Testis (tissue), 3 donors: ENCODE measurements around the gene CCNY. TPM values are rescaled to one million over a fixed set of nuclear protein-coding genes. Genes with fewer than 3 reads are reported as not detected.

Source experiments
- DNase-seq: peaks from one replicate; pipeline ENCODE4 v3.0.0-alpha.2; 2019
- H3K27ac ChIP-seq, 2 donors: fragments of 200-600 bp; sonication (generic); one replicate each; pipeline ENCODE4 v1.5.1; 2019
- H3K27me3 ChIP-seq: fragments of 200-600 bp; sonication (generic); one replicate; pipeline ENCODE4 v1.5.1; 2019
- H3K36me3 ChIP-seq: fragments of 200-600 bp; sonication (generic); one replicate; pipeline ENCODE4 v1.5.1; 2017; ENCODE audit warnings: low read depth; ENCODE audit errors: missing control alignments
- H3K4me1 ChIP-seq: fragments of 200-600 bp; sonication (generic); one replicate; pipeline ENCODE4 v1.5.1; 2019
- H3K4me3 ChIP-seq, 2 donors: fragments of 200-600 bp; sonication (generic); one replicate each; pipeline ENCODE4 v1.5.1; 2017 to 2019
- H3K9me3 ChIP-seq: fragments of 200-600 bp; sonication (generic); one replicate; pipeline ENCODE4 v1.5.1; 2017
- POLR2A ChIP-seq: fragments of 450-650 bp; IDR thresholded peaks from one replicate; pipeline ENCODE4 v1.6.1; 2017; ENCODE audit warnings: antibody characterized with exemption, mild to moderate bottlenecking, moderate library complexity
- WGBS, 2 donors: methylation state at CpG; one replicate each; pipeline ENCODE4 v1.1.5; 2018; 5-methylcytosine and 5-hydroxymethylcytosine counted together
- intact Hi-C: fragments of 100-400 bp; cut with DNase I; formaldehyde crosslinking; loops from one replicate; pipeline ENCODE4 v1.15.1; 2023; ENCODE audit warnings: low total_unique reads
- polyA plus RNA-seq: library from polyadenylated mRNA; stranded (reverse); fragments of 350-450 nt; fragmentation: Illumina TruSeq; extraction: RNeasy Lipid Tissue Mini Kit (QIAGEN cat#74804); gene quantifications from one replicate; pipeline ENCODE4 v1.2.3, GENCODE V29; 2014; ENCODE audit warnings: low read depth, low replicate concordance; ENCODE audit not compliant: insufficient read depth
- total RNA-seq, 2 donors: library from RNA; depleted of rRNA; stranded (reverse); fragments of >200 nt; gene quantifications; one replicate each; pipeline ENCODE4 v1.2.3, GENCODE V29; 2016
- TF ChIP-seq, protein P1 (sequence below), 3 experiments: fragments of 450-650 bp in 2 of 3; fragments of 200-600 bp in 1 of 3; sonication (generic) in 1 of 3; IDR thresholded peaks; one replicate each; pipeline ENCODE4 v1.5.1; 2016 to 2019; ENCODE audit warnings: antibody characterized with exemption in 3 of 3, mild to moderate bottlenecking in 2 of 3, moderate library complexity in 1 of 3

The CCNY gene
- total and polyA plus RNA-seq, 3 donors from 2014 or later, result 103 to 380 (median 132) TPM

DNA sequence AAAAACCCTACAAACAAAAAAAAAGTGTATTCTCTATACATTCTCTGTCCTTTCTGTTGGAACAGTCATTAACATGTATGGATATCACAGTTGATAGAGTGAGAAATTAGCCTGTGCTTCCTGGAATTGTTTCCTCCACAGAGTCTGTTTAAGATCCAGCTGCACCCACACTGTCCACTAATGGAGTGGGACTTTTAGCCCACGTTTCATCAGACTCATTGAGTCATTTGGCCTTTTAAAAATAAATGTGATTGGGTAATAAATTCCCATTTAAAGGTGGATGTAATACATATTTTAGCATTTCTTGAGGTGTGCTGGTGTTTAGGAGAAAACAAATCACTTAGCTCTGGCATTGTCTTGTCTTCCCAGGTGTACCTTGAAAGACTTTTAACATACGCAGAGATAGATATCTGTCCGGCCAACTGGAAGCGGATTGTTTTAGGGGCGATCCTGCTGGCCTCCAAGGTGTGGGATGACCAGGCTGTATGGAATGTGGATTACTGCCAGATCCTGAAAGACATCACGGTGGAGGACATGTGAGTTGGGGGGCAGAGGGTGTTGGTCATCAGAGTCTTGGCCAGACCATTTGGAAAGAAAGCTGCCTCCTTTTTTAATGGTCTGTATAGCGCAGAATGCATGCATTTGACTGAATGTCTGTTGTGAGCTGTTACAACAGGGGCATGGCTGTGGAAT is 216.5 kb downstream of the CCNY start:
- no peak for DNase-seq
- Histone ChIP-seq H3K36me3 (no peaks in the 10 kb centered on the region), H3K27me3 (no peaks in the 10 kb centered on the region), H3K4me1 (no peaks in the 10 kb centered on the region), H3K9me3 (no peaks in the 10 kb centered on the region), H3K4me3 (no peak overlapping the region), H3K27ac (no peak overlapping the region)
- WGBS, 2 donors, result 88 to 92% methylated on average over 7 of the region's 7 CpGs
- intact Hi-C loops, result no loop called here
- no peak for TF ChIP-seq POLR2A
- TF ChIP-seq, protein P1, sequence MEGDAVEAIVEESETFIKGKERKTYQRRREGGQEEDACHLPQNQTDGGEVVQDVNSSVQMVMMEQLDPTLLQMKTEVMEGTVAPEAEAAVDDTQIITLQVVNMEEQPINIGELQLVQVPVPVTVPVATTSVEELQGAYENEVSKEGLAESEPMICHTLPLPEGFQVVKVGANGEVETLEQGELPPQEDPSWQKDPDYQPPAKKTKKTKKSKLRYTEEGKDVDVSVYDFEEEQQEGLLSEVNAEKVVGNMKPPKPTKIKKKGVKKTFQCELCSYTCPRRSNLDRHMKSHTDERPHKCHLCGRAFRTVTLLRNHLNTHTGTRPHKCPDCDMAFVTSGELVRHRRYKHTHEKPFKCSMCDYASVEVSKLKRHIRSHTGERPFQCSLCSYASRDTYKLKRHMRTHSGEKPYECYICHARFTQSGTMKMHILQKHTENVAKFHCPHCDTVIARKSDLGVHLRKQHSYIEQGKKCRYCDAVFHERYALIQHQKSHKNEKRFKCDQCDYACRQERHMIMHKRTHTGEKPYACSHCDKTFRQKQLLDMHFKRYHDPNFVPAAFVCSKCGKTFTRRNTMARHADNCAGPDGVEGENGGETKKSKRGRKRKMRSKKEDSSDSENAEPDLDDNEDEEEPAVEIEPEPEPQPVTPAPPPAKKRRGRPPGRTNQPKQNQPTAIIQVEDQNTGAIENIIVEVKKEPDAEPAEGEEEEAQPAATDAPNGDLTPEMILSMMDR (IDR thresholded peaks at IDR 0.05), result no peak

DNA sequence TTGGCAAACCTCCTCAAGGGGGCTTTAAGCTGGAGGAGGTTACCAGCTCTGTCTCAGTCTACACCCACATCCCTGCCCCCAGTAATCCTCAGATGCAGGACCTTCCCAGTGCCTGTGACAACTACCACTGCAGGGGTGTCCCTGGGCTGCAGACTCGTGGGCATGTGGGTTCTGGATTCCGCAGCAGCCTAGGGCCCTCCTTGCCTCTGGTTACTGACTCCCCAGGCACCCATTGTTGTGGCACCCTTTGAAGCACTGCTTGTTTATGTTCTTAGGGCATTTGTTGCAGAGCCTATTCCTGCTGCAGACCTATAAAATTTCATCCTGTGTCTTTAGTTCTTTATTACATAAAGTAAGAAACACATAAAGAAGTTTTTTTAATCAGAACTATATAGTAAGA is 217.7 kb downstream of the CCNY start:
- Histone ChIP-seq H3K27me3 (no peaks in the 10 kb centered on the region), H3K4me1 (no peaks in the 10 kb centered on the region), H3K36me3 (no peaks in the 10 kb centered on the region), H3K27ac (no peak overlapping the region), H3K4me3 (no peak overlapping the region), H3K9me3 (no peaks in the 10 kb centered on the region)
- TF ChIP-seq, protein P1 (IDR thresholded peaks at IDR 0.05), result no peak
- intact Hi-C loops, result no loop called here
- WGBS, 2 donors, result 68 to 71% methylated on average over 2 of the region's 2 CpGs
- no peak for DNase-seq

DNA sequence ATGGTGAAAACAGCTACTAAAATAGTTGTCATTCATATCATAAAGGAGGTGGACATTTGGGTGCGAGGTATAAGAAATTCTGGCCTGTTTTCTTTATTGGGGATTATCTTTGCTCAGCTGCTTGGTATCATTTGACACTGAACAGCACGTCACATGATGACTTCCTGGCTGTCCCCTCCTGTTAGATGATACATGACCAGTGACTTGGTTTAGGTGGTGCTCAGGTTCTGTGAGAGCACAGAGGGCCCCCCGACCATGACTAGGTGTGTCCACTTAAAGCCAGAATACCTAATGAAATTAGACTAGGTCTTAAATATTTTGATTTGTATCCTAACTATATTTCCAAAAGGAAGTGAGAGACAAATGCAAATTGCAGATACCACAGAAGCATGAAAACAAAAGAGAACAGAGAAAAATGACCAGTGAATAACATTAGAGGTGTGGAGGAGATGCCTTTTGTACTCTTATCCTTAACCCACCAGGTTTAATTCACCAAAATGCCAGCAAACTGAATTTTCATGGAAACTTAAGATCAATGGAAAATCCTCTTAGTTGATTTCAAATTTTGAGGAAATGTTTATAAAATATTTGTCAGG is 218.2 kb downstream of the CCNY start:
- no peaks in the 10 kb centered on the region for H3K9me3 ChIP-seq
- intact Hi-C loops, result no loop called here
- TF ChIP-seq, protein P1 (IDR thresholded peaks at IDR 0.05), result no peak
- TF ChIP-seq POLR2A, result no peak
- no peaks in the 10 kb centered on the region for H3K4me1 ChIP-seq
- WGBS, 2 donors, result 84 to 86% methylated on average over 3 of the region's 3 CpGs
- no peak for DNase-seq
- no peaks in the 10 kb centered on the region for H3K36me3 ChIP-seq
- no peaks in the 10 kb centered on the region for H3K27me3 ChIP-seq
- no peak overlapping the region for H3K27ac ChIP-seq
- no peak overlapping the region for H3K4me3 ChIP-seq

DNA sequence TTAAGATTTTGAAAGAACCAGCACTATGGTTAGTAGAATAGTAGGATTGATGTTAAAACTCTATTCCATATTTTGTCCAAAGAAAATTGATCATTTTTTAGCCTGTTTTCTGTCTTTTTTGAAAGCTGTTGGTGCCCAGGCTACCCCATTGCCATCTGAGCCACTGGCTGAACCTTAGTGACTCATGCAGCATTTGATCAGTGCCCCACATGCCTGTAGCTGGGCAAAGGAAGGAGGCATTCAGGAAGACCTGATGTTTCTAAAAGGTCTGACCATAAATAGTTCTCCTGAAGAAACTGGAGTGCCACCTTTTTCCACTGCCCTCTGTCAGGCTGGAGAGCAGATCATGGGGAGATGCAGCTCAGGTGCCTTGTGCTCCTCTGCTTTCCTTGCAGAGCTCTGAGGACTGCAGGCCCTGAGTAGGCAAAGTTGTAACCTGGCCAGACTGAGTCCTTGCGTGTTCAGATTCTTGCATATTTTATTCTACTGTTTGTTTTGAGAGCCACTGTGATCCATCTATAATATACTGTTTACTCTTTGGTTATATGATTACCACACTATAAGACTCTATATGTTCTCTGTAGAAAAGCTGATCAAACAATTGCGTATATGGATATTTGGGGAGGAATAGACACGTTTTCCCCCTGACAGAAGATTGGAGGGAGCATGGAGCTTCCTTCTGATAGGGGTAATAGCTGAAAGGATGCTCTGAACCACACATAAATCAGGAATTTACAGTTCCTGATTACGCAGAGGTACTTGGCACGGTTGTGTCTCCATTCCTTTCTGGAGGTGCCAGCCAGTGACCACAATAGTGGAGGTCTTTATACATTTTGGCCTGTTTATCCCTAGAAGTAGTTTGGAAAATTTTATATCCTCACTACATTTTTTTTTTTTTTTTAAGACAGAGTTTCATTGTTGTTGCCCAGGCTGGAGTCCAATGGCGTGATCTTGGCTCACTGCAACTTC is 219.9 kb downstream of the CCNY start:
- Histone ChIP-seq H3K9me3 (no peaks in the 10 kb centered on the region), H3K4me1 (no peaks in the 10 kb centered on the region), H3K4me3 (no peak overlapping the region), H3K36me3 (no peaks in the 10 kb centered on the region), H3K27ac (no peak overlapping the region), H3K27me3 (no peaks in the 10 kb centered on the region)
- no peak for TF ChIP-seq POLR2A
- TF ChIP-seq, protein P1 (IDR thresholded peaks at IDR 0.05), result no peak
- DNase-seq, result no peak
- intact Hi-C loops, result no loop called here
- 88 to 91% methylated on average over 6 of the region's 6 CpGs for WGBS, 2 donors
